Hematopoietic multipotent progenitor cell treated with erythropoietin and hydrocortisone succinate and interleukin-3 and kit ligand, for 15 days (in vitro differentiated cells): Measurements from ENCODE around the gene CMC4.

Experiments used
- DNase-seq: peaks from one replicate; pipeline ENCODE4 v3.0.0-alpha.2; 2015; ENCODE audit warnings: low spot score

Gene CMC4

DNA sequence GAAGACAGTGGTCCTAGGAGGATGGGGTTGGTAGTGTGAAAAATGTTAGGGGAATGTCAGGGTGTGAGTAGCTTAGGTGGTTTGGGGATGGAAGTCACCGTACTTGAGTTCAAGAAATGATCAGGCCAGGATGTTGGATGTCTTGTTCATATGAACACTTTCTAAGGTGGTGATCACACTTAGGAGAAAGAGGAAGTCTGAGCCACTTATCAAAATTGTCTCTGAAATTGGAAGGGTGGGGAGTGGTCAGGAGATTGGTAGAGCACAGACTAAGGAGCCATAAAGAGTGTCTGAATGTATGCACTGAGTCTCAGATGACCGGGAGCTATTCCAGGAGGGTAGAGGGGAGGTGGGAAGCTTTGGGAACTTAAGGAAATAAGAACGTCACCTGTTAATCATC lies 17.3 kb downstream of the CMC4 start:
- no peak for DNase-seq

GRCh38 chrX:155052738-155053498 lies 18.0 kb downstream of the CMC4 start:
- DNase-seq = no peak

GRCh38 chrX:155048977-155049619 lies 21.8 kb downstream of the CMC4 start:
- peak; percentile 59 for DNase-seq

DNA sequence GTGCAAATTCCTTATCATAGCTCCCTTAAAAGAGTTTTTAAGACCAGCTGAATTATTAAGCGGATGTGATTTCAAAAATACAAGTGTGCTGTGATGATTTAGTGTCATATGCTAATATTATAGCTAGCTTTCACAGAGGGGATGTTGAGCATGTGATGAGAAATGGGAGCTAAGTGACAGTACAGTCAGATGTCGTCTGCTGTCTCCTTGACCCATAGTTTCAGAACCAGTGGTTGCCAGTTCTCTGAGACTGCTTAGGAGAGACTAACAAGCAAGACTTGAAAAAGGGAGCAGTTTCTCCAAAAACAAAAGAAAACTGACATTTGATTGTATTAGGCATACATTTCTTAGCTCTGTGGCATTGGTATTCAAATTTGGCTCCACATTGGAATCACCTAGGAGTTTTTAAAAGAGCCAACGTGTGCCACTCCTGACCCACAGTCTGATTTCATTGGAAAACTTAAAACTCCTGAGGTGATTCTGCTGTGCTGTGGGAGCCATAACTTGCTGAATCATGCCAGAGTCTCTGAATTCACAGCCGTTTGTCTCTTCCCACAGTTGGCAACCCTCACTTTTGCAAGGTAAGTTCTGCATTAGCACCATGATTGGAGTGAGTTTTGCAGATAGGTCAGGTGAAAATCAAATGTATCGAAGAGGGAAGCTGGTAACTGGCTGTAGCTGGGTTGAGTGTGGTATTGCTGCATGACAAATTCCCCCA lies 24.0 kb downstream of the CMC4 start:
- no peak for DNase-seq

- DNase-seq = no peak
Measured at GRCh38 chrX:155046129-155046810, 24.7 kb downstream of the CMC4 start.

DNA sequence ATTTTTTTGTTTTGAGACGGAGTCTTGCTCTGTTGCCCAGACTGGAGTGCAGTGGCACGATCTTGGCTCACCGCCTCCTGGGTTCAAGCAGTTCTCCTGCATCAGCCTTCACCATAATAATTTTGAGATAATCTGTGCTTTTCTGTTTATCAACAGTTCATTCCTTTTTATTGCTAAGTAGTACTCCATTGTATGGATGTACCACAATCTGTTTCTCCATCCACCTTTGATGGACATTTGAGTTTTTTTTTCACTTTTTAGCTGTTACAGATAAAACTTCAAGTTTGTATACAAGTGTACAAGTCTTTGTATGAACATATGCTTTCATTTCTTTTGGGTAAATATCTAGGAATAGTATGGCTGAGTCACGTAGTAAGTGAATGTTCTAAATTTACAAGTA lies 35.2 kb downstream of the CMC4 start:
- no peak for DNase-seq

- DNase-seq = no peak
Measured at GRCh38 chrX:155031657-155032056, 39.3 kb downstream of the CMC4 start.

- DNase-seq = no peak
Measured at GRCh38 chrX:155028877-155029291, 42.1 kb downstream of the CMC4 start.

DNA sequence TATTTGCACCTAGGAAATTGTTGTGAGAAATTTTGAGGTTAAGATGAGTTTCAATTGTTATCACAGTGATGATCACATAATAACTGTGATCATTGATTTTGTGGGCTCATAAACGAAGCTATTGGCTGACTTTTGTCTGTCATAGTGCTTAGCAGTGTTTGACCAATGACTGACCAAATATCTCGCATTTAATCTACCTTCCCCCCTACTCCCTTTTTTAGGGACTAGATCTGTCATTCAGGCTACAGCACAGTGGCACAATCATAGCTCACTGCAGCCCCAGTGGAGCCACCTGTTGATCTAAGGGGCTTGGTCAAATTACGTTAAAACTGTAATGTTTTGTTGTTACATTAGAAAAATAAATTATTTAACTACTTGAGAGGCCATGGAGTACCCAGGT lies 42.8 kb downstream of the CMC4 start:
- DNase-seq = no peak

- peak; percentile 57 for DNase-seq
Measured at GRCh38 chrX:155027509-155028066, 43.3 kb downstream of the CMC4 start.

GRCh38 chrX:155026727-155027508 lies 44.0 kb downstream of the CMC4 start, which contains the start of gene FUNDC2:
TSS of gene FUNDC2 (plus strand) at chrX:155026844. CDS start at chrX:155026939, 95 bp downstream.
- DNase-seq = peak; percentile 92

- no peak for DNase-seq
Measured at GRCh38 chrX:155026420-155026726, 44.6 kb downstream of the CMC4 start.

DNA sequence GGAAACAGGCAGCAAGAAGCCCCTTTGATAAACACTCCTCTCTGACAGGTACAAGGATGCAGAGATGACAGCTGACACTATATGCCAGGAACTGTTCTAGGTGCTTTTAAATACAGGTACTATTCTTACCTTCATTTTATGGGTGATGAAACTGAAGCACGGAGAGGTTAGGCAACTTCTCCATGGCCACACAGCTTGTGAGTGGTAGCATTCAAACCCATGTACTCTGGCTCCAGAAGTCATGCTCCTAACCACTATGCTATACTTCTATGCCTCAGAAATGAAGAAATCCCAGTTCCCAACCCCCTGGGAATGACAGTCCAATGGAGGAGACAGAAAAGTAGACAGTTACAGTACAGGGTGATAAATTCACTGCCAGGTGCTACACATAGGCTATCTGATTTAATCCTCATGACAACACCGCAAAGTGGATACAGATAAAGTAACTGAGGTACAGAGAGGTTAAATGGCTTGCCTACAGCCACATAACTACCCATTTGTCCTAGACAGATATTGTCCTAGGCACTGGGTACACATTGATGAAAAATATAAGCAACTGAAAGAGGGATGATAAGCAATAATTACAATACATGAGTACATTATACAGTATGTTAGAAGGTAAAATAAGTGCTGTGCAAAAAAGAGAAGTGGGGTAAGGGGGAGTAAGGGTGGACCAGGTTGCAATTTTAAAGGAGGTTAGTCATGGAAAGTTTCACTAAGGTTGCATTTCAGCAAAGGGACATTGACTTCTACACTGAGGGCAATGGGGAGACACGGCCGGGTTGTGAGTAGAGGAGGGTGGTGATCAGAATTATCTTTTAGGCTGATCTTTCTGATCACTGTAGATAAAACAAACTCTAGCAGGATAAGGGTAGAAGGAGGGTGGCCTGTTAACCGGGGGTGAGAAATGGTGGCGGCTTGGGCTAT lies 46.8 kb downstream of the CMC4 start:
- DNase-seq = no peak

GRCh38 chrX:155022585-155022984 lies 48.4 kb downstream of the CMC4 start, which contains the start of gene F8:
TSS of gene F8 (minus strand) at chrX:155022723. CDS start at chrX:155022552, 171 bp downstream.
- no peak for DNase-seq

GRCh38 chrX:155020591-155020990 lies 50.3 kb downstream of the CMC4 start:
- no peak for DNase-seq
